ENCODE data around the gene TMEM43. TPM values are rescaled to one million over a fixed set of nuclear protein-coding genes. Genes with fewer than 3 reads are reported as not detected.

TMEM43 gene
- total RNA-seq, 1 experiment from 2014 or later, result 36.7 TPM

DNA sequence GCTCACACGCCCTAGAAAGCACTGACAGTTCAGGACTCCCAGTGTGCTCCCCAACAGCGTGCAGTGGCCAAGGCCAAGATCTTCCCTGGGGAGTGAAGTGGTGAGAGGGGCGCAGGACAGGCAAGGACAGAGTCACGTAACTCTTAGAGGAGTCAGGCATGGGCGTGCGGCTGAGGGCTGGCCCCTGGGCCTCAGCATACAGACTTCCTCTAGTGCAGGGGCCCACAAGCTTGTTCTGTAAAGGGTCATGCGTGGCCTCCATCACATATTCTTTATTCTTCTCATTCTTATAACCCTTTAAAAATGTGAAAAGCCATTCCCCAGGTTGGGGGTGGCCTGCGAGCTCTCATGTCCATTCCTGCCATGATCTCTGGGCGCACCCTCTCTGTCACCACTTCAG, 25.2 kb downstream of the TMEM43 start:
- no peaks in the 10 kb centered on the region for H3K79me2 ChIP-seq (ENCODE audit: insufficient read depth, low read length)
- no peaks in the 10 kb centered on the region for H3K27me3 ChIP-seq (ENCODE audit: insufficient read depth, low read length)
- TF ChIP-seq, protein P1, sequence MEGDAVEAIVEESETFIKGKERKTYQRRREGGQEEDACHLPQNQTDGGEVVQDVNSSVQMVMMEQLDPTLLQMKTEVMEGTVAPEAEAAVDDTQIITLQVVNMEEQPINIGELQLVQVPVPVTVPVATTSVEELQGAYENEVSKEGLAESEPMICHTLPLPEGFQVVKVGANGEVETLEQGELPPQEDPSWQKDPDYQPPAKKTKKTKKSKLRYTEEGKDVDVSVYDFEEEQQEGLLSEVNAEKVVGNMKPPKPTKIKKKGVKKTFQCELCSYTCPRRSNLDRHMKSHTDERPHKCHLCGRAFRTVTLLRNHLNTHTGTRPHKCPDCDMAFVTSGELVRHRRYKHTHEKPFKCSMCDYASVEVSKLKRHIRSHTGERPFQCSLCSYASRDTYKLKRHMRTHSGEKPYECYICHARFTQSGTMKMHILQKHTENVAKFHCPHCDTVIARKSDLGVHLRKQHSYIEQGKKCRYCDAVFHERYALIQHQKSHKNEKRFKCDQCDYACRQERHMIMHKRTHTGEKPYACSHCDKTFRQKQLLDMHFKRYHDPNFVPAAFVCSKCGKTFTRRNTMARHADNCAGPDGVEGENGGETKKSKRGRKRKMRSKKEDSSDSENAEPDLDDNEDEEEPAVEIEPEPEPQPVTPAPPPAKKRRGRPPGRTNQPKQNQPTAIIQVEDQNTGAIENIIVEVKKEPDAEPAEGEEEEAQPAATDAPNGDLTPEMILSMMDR (conservative IDR thresholded peaks at IDR 0.05), result no peak
- peaks cover 2% of the 10 kb centered on the region for H3K23me2 ChIP-seq (ENCODE audit: insufficient read length, low read depth, low read length, poor library complexity, severe bottlenecking)
- no peak overlapping the region for H3K18ac ChIP-seq (ENCODE audit: insufficient read length, low read depth, low read length)
- H2BK120ac ChIP-seq (ENCODE audit: low read depth, low read length, poor library complexity, severe bottlenecking), result no peak overlapping the region
- peaks cover 6% of the 10 kb centered on the region; the same call in 1 of the 2 replicates for H3K4me1 ChIP-seq (ENCODE audit: insufficient read depth, low read length)
- H2BK20ac ChIP-seq (ENCODE audit: low read depth, low read length, poor library complexity, severe bottlenecking), result no peak overlapping the region
- H4K5ac ChIP-seq (ENCODE audit: insufficient read length, low read depth, low read length), result no peak overlapping the region
- no peak overlapping the region for H2BK5ac ChIP-seq (ENCODE audit: insufficient read length, low read length)
- H3K14ac ChIP-seq (ENCODE audit: insufficient read depth, low read length), result no peak overlapping the region; the same call in 1 of the 2 replicates
- H3K4me1 Mint-ChIP-seq, result peaks cover 7 to 20% of the 10 kb centered on the region in 2 experiments
- peaks cover 12 to 63% (median 52%) of the 10 kb centered on the region in 3 experiments for H3K36me3 Mint-ChIP-seq (ENCODE audit: insufficient read depth in 1 of 3, low read depth in 3 of 3)
- H3K27ac Mint-ChIP-seq, result peak overlapping the region in 1 of 3 experiments; percentile 83; a peak in 2 of 7 replicates
- H3K9ac ChIP-seq (ENCODE audit: extremely low read depth, insufficient read length, low read length), result no peak overlapping the region
- no peak overlapping the region for H4K8ac ChIP-seq (replicated peaks; ENCODE audit: insufficient read length, low read depth, low read length)
- no peaks in the 10 kb centered on the region for H3K9me3 ChIP-seq (ENCODE audit: control insufficient read depth, low read depth, low read length)
- no peak overlapping the region for H2BK12ac ChIP-seq (ENCODE audit: insufficient read length, low read depth, low read length)
- no peaks in the 10 kb centered on the region; a peak in 1 of 5 replicates for H3K9me3 Mint-ChIP-seq
- peak; percentile 20 for DNase-seq
- no peak overlapping the region for H4K91ac ChIP-seq (ENCODE audit: insufficient read length, low read depth, low read length)
- H3K56ac ChIP-seq (ENCODE audit: insufficient read length, low read depth, low read length), result no peak overlapping the region
- no peak overlapping the region for H3K27ac ChIP-seq (ENCODE audit: insufficient read length, low read depth, low read length)
- no peaks in the 10 kb centered on the region for H4K20me1 ChIP-seq (ENCODE audit: control insufficient read depth, insufficient read depth, insufficient read length)
- no peak overlapping the region for H2AK5ac ChIP-seq (ENCODE audit: insufficient read length, low read length)
- H3K79me1 ChIP-seq (ENCODE audit: insufficient read depth, low read depth, low read length, poor library complexity, severe bottlenecking), result no peaks in the 10 kb centered on the region
- no peak overlapping the region for H2BK15ac ChIP-seq (ENCODE audit: low read depth, low read length)
- WGBS (ENCODE audit: extremely low coverage, insufficient read length, low lambda C conversion rate), result no CpG with 5 or more reads among the region's 9 CpGs
- H3K4me2 ChIP-seq (ENCODE audit: insufficient read depth, insufficient read length, low read length), result no peak overlapping the region
- no peak overlapping the region for H3K4me3 Mint-ChIP-seq
- no peak overlapping the region for H2AFZ ChIP-seq (ENCODE audit: low read length)
- H3K27me3 Mint-ChIP-seq (ENCODE audit: low read depth), result no peaks in the 10 kb centered on the region
- no peak overlapping the region for H3K23ac ChIP-seq (ENCODE audit: insufficient read length, low read depth, low read length)
- H3T11ph ChIP-seq (ENCODE audit: low read length), result no peak overlapping the region
- H3K4ac ChIP-seq (ENCODE audit: low read depth, low read length), result no peak overlapping the region
